ENCODE data around the gene KCNJ5.

DNA sequence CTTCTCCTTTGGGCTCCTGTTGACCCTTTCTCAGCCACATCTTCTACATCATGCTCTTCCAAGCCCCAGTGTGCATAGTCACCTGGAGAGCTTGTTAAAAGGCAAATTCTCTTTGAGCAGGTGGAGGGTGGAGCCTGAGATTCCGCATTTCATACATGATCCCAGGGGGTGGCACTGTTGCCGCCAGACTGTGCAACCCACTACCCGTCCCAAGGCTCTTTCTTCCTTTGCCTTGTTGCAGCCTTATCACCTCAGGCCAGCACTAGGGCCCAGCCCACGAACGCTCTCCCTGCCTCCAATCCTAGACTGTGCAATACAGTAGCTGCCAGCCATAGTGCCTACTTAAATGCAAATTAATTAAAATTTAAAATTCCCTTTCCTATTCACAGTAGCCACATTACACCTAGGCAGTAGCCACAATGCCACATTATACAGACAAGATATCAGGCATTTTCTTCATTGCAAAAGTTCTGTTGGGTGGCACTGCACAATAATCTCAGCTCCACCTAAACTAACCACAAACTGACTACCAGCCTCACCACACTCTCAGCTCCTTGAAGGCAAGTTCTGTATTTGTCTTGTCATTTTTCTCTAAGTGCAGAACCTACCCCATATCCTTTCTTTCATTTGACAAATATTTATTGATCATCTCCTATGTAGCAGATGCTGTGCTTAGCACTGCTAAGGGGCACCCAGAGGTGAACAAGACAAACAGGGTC is 4.6 kb upstream of the KCNJ5 start:
- no peak for TF ChIP-seq POLR2A (IDR thresholded peaks at IDR 0.05)
- no peak for TF ChIP-seq CTCF (IDR thresholded peaks at IDR 0.05)

Data from uterus (tissue), 2 donors.